HG03097 (cell line): ENCODE data around the gene AKT1S1.

ENCODE experiments used
- ATAC-seq: cut with Tn5 transposase; IDR thresholded peaks from one replicate; pipeline ENCODE4 v1.9.1; 2021; ENCODE audit not compliant: unreplicated experiment, low FRiP score

Gene AKT1S1

DNA sequence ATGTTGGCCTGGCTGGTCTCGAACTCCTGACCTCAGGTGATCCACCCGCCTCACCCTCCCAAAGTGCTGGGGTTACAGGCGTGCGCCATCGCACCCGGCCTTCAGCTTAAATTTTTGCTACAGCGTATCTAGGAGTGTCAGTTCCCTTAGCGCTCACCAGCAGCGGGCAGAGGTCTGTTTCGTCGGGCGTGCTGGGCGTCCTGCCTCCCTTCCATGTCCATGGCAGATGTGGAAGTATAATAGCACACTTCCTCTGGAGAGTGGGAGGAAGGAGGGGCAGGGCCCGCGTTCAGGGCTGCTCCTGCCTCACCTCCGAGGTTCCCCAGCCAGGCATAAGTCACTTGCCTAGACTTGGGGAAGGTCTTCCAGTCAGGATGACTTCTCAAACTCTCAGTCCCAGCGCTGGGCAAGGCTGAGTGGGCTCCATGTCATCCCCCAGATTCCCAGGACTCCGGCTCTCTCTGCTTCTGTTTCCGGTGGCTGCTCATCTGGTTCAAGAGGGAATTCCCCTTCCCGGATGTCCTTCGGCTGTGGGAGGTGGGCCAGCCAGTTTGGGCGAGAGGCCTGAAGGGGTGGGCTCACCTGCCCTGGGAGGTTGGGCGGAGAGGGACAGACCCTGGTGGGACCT is 10.0 kb upstream of the AKT1S1 start:
- no peak for ATAC-seq

DNA sequence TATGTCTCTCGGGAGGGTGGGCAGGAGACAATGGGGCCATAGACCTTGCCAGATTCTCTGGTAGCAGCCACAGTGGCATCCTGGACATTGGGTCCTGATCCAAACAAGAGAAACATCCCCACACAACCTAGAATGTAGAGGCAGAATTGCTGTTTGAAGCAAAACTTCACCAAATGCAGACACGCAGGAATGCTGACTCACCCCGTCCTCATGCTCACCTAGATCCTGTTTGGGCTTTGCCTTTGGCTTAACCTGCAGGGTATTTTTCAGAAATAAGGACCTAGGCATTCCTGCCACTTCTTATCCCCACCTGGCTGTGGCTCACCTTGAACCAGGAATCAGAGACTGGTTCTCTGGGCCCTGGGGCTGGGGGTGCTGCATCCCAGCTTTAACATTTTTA is 7.6 kb upstream of the AKT1S1 start:
- no peak for ATAC-seq

DNA sequence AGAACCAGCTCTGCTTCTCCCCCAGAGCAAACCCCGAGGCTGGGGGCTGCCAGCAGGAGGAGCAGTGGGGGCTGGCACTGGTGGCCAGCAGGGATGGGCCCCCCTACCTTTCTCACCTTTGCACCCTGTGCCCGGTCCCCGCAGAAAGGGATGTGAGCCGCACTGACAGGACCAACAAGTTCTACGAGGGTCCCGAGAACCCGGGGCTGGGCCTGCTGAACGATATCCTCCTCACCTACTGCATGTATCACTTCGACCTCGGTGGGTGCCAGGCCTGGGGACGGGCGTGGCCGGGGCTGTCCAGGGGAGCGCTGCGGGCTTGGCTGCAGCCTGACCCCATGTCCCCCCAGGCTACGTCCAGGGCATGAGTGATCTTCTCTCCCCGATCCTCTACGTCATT is 7.0 kb upstream of the AKT1S1 start:
- ATAC-seq, result no peak

DNA sequence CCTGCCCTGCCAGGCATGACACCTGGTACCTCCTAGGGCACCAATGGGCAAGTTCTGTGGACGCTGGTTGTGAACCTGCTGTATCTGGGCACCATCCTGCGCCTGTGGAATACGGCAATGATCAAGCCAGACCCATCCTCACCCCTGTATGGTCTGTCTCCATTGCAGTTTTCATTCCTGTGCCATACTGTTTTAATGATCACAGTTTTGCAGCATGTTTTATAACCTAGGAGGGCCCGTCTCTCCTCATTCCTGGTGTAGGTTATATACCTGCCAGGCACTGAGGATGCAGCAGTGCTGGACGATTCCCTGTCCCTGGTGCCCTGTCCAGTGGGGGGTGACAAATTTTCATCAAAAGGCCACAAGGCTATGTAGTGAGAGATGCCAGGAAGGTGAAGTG is 5.9 kb upstream of the AKT1S1 start:
- ATAC-seq, result no peak

DNA sequence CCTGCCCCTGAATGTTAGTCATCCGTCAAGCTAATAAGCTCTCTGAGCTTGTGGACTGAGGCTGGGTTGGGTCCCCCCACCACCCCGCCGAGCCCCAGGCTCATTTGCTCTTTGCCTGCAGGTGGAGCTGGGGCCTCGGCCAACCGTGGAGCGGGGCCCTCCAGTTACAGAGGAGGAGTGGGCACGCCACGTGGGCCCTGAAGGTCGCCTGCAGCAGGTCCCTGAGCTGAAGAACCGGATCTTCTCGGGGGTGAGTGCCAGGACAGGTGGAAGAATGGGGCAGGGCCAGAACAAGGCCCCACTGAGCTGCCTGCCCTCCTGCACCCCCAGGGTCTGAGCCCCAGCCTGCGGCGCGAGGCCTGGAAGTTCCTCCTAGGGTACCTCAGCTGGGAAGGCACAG is 5.5 kb upstream of the AKT1S1 start:
- ATAC-seq, result no peak

DNA sequence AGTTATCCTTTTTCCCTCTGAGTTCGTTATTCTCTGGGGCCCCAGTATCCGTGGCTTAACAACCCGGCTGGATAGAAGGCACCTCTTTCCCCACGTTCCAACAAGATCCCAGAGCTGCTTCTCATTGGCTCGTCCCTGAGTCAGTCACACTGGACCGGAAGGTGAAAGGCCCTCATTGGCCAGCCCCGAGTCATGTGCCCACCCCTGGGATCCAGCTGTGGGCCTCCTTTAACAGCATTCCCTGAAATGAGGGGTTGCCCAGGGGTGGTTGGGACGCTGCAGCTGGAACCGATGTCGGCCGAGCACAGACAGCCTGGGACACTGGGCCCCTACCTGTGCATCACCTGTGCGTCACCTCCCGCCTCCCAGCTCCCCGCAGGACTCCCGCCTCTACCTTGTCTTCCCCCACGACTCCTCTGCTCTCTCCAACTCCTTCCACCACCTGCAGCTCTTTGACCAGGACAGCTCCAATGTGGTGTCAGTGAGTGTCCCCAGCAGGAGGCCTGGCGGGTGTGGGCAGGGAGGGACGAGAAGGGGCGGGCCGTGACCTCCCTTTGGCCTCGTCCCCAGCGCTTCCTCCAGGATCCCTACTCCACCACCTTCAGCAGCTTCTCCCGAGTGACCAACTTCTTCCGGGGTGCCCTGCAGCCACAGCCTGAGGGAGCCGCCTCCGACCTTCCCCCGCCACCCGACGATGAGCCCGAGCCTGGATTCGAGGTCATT is 4.7 kb upstream of the AKT1S1 start:
- ATAC-seq, result no peak

DNA sequence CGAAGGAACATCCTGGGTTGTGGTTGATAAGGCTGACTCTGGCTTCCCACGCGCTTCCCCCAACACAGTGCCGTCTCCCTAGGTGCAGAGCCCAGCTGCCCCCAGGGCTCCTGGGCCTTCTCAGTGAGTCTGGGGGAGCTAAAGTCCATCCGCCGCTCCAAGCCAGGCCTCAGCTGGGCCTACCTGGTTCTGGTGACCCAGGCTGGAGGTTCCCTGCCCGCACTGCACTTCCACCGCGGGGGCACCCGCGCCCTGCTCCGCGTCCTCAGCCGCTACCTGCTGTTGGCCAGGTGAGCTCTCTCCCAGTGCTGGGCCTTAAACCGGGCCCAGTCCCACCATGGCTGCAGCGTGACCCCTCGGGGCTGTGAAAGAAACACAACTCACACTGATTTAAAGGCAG is 4.0 kb upstream of the AKT1S1 start:
- ATAC-seq, result no peak

DNA sequence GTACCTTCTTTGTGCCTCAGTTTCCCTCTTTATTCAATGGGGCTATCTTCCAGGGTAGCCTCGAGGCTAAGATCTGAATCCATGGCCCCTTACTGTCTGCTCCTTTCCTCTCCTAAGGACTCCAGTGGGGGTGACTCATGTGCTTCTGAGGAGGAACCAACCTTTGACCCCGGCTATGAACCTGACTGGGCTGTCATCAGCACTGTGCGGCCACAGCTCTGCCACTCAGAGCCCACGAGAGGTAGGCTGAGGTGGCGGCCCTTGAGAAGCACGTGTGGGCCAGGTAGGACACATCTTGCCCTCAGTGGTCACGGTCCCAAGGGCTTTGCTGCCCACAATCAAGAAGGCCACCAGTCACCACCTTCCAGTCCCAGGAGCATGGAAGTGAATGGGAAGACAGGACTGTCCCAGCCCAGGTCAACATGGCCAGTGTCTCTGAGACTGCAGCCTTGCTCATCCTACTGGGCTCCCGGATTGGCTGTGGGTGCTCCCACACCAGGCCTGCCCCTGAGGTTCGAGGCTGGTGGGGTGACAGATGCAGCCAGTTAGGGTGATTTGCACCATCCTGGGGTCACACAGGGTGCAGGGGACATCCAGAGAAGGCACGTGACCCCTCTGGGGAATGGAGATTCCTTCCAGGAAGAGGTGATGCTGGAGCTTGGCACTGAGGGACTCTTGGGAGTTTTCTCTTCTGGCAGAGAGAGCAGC is 3.2 kb upstream of the AKT1S1 start:
- no peak for ATAC-seq

DNA sequence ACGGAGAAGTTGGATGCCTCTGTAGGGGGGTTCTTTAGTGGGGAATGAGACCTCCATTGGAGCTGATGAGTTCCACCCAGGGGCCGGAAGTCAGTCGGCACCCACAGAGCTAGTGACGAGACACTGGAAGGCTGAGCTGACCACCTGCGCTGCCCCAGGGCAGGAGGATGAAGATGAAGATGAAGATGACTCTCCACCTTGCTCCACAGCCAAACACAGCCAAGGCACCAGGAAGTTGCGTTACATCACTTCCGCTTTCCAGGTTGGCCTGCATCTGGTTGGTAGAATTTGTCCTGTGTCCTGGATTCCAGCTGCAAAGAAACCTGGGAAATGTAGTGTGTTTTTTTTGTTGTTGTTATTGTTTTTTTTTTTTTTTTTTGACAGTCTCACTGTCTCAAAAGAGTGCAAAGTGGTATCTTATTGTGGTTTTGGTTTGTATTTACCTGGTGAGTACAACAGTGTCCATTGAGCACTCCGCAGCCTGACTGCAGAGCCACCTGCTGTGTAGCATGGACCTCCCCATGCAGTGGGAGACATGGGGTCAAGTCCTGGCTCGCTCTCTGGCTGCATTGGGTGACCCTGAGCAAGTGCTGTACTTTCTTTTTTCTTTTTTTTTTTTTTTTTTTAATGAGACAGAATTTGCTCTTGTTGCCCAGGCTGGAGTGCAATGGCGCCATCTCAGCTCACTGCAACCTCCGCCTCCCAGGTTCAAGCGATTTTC is 2.2 kb upstream of the AKT1S1 start:
- no peak for ATAC-seq

DNA sequence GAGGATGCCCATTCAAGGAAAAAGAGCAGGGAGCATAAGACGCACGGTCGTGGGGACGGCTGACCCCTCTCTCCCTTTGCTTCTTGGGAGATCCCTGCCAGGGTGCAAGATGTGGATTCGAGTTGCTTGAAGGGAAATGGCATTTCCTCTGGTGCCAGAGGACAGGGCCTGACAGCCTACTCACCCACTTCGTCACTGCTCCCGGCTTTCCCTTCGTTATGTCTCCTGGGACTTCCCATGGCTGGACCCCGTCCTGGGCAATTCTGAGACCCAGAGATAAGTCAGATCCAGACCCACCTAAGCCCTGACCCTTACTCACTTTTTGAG is 1.6 kb upstream of the AKT1S1 start:
- no peak for ATAC-seq

DNA sequence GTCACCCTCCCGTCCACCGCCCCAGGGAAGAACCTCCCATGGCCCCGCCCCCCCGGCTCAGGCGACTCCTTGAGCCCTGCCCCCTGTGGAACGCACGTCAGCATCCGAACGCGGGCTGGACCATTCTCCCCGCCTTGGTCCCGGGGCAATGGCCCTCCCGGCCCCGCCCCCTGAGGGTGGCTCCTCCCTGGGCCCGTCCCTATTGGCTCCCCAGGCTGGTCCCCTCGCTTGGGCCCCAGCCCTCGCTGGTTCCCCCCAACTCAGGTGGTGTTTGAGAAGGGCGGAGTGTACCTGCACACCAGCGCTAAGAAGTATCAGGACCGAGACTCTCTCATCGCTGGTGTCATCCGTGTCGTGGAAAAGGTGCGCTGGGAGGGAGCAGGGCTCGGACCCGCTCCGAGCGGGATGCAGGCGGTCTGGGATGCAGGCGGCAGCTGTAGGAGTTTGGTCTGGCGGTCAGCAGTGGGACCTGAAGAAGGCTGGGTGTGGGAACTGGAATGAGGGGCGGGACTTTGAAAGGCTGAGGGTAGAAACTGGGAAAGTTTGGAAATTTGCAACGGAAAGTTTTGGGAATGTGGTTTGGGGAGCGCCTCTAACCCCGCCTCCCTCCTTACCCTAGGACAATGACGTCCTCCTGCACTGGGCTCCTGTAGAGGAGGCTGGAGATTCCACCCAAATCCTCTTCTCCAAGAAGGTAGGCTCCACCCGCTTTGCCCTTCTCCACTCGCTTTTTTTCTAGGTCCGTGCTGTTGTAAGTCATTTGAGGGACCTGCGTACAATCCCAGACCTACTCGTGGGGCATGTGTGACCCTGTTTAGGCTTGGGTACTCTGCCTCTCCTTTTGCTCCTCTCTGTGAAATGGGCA is 956 bp upstream of the AKT1S1 start:
- ATAC-seq, result peak; percentile 34

DNA sequence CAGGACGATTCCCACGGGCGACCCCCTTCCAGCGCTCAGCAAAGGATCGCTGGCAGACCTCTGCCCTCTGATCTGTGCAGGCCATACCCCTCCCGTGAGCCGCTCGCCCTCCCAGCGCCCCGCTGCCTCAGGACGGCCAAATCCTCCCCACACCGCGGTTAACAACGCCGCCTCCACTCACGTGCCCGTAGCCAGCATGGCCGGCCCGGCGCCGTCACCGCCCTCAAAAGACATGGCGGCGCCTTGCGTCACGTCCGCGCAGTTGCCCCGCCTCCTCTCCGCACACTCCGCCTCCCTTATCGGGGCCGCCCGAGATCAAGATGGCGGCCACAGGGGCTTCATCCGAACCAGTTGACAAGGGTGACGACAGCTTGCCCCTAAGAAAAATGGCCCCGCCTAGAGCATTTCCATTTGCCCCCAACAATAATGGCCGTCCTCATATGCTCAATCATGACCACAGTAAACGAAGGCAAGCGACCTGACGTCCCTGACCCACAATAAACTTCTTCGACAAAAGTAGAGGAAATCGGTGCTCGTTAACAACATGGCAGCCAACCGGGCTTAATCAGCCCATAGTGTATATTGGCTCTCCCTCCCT is 634 bp downstream of the AKT1S1 start:
- peak; percentile 39 for ATAC-seq

DNA sequence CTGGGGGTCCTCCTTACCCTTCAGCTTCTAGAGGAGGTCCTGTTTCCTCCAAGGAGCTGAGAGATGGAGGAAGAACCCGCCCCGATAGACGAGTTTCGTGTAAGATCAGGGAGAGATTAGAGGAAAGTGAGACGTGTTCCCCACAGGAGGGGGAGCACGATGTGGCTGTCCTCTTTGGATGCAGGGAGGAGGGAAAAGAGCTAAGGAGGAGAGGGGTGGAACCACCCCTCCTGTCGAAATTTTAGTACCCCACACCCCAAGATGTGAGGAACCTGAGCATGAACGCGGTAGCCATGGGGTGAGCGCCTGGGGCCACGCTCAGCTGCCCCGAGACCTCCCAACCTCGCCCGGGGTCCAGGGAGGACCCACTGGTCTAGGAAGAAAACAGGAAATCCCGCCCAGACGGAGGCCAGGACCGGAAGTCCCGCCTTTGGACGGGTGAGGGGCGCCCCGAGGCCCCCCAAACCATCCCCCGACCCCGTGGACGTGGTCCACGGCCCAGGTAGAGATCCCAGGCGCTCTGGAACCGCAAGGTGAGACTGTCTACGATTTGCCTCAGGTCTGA is 1.2 kb downstream of the AKT1S1 start:
- no peak for ATAC-seq

DNA sequence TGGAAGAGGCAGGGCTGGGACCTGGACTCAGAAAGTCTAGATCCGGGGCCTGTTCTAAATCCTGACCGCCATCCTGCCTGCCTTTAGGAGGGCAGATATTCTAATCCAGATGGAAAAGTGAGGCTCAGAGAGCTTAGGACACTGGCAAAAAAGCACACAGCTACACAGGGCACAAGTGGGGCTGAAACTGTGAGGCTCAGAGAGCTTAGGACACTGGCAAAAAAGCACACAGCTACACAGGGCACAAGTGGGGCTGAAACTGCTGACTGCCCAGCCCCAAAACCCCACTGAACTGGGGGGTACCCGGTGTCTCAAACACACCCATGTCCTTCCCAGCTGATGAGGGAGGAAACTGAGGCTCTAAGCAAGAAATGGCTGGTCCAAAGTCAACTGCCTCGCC is 2.0 kb downstream of the AKT1S1 start:
- ATAC-seq, result no peak

DNA sequence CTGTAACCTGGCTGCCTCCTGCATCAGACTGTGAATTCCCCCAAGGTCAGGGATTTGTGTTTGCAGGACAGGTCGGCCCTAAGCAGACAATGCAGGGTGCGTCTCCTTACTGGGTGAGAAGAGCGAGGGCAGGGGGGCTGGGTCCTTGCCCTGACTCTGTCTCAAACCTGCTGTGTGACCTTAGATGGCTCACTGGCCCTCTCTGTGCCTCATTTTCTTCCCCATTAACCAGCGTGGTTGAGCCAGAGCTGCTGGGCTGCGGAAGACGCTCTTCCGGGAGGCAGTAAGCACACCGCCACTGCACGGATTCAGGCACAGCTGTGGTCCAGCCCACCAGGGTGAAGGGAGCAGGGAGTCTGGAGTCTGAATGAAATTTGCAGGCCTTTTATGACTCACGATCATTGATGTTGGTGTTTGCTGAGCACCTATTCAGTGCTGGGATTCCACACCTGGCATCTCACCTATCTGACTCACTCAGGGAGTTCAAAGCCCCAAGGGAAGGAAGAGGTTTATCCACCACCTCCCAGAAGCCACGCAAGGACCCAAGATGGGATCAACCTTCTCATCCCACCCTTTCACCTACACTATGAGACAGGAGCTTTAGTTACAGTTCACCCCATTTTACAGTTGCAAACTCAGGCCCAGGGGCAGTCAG is 2.5 kb downstream of the AKT1S1 start:
- ATAC-seq, result no peak

DNA sequence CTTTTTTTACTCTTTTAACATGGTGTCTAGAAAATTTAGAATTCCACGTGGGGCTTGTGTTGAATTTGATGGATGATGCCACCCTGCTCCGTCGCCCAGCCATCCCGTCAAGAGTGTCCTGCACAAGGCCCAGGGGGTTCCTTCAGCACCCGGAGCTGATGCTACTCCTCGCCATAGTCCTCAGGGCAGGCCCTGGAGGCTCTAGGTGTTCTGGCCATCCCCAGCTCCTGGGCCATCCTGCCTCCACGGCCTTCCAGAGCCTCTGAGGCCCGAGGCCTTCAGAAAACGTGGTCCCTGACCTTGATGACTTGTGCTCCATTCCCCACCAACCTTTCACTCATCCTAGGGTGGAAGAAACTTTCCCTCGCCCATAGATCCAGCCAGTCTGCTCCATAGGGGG is 3.3 kb downstream of the AKT1S1 start:
- ATAC-seq, result no peak

DNA sequence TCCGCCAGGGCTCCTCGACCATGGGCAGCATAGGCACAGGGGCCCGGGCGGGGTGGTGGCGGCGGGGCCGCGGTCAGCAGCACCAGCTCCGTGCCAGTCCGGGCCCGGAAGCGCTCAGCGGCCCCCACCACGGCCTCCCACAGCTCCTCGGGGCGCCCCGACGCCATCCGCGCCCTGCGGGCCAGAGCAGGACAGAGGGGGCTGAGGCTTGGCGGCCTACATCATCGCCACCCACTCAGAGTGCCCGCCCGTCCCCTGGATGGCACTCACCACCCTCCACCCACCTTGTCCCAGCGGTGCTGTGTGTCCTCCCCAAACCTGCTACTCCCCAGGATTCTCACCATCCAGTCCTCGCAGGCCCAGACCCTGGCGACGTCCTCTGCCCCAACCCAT is 4.0 kb downstream of the AKT1S1 start:
- ATAC-seq, result no peak

DNA sequence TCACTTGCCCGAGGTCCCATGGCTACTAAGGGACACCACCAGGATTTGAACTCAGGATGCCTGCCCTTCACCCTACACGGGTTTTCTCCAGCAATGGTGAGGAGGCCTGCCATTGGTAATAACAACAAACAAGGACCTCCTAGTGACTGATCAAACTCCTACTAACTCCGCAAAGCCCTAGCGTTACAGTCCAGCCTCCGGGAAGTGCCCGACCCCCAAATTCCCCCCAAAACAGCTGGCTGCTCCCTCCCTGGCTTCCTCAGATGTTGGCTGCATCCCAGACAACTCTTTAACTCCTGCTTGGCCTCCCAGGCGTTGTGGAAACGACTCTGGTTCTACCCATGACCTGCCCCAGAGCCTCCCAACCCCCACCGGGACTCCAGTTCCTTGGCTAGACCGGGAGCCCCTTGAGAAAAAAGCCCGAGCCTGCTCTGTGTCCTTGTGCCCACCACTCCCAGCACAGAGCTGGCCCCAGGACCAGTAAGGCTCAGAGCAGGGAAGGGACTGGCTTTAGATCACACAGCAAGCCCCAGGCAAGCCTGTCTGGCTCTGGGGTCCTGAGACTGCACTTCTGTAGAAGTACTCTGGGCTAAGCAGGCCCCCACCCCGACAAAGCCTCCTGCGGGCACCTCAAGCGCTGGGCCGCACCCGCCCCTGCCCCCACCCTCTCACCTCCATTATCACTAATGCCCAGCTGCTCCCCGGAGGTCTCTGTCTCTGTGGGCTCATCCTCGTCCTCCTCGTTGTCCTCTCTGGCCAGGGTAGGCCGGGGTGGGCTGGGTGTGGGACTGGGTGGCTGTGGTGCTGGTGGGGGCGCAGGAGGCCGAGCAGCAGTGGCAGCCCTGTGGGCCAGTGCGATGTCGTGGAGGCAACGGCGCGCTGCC is 4.7 kb downstream of the AKT1S1 start:
- no peak for ATAC-seq
